K562 (cell line): Measurements from ENCODE around the gene AXIN2. TPM values are rescaled to one million over a fixed set of nuclear protein-coding genes. Genes with fewer than 3 reads are reported as not detected.

ENCODE experiments used
- ETS2 ChIP-seq: IDR thresholded peaks from 2 replicates; pipeline ENCODE4 v1.6.1; 2016; ENCODE audit warnings: borderline replicate concordance, missing genetic modification characterization, mild to moderate bottlenecking, moderate library complexity, missing compliant biosample characterization; ENCODE audit not compliant: poor library complexity, severe bottlenecking
- FOXJ2 ChIP-seq: fragments of 200-800 bp; sonication (Bioruptor generic); IDR thresholded peaks from 2 replicates; pipeline ENCODE4 v1.6.1; 2016; ENCODE audit warnings: missing genetic modification characterization, missing compliant biosample characterization
- HIVEP1 ChIP-seq: fragments of 250-450 bp; sonication (Bioruptor Pico); IDR thresholded peaks from 2 replicates; pipeline ENCODE4 v1.4.0; 2020; ENCODE audit warnings: mild to moderate bottlenecking
- NR4A1 ChIP-seq, 2 experiments: fragments of 250-450 bp in 1 of 2; fragments of 450-650 bp in 1 of 2; sonication (Bioruptor Pico) in 1 of 2; IDR thresholded peaks; 2 replicates each; pipeline versions ENCODE4 v1.4.0 to v1.6.1; 2016 to 2020; ENCODE audit warnings: mild to moderate bottlenecking in 2 of 2, missing compliant biosample characterization in 1 of 2, missing genetic modification characterization in 1 of 2, moderate library complexity in 1 of 2
- OTX1 ChIP-seq: fragments of 450-650 bp; formaldehyde crosslinking; IDR thresholded peaks from 2 replicates; pipeline ENCODE4 v1.4.0; 2022; ENCODE audit warnings: mild to moderate bottlenecking
- POLR3G ChIP-seq: IDR thresholded peaks from 2 replicates; pipeline ENCODE4 v1.6.1; 2011; ENCODE audit not compliant: insufficient read length, insufficient replicate concordance; ENCODE audit errors: extremely low read depth
- SAFB2 ChIP-seq: fragments of 200-400 bp; formaldehyde crosslinking; IDR thresholded peaks from 2 replicates; pipeline ENCODE4 v1.6.1; 2018; ENCODE audit warnings: borderline replicate concordance, low read length, low read depth, moderate library complexity; ENCODE audit not compliant: severe bottlenecking
- TAL1 ChIP-seq: fragments of 450-650 bp; IDR thresholded peaks from 2 replicates; pipeline ENCODE4 v1.6.1; 2016; ENCODE audit warnings: mild to moderate bottlenecking
- ZBTB17 ChIP-seq: fragments of 450-650 bp; formaldehyde crosslinking; IDR thresholded peaks from 2 replicates; pipeline ENCODE4 v1.4.0; 2020; ENCODE audit warnings: mild to moderate bottlenecking
- ZNF282 ChIP-seq: sonication (generic); formaldehyde crosslinking; IDR thresholded peaks from 2 replicates; pipeline ENCODE4 v1.8.1; 2023; ENCODE audit warnings: missing genetic modification reagents
- polyA plus RNA-seq, 8 experiments: library from polyadenylated mRNA; depleted of rRNA in 4 of 8; stranded (reverse) in 5 of 8; unstranded in 3 of 8; fragments of >200 nt; fragmentation: Nextera tagmentation in 2 of 8; fragmentation: Illumina TruSeq in 1 of 8; extraction: Ambion mirVana in 2 of 8; extraction: Trizol in 1 of 8; gene quantifications; 2 replicates each; pipeline versions ENCODE4 v1.2.1 to v1.2.3, GENCODE V29; 2011 to 2014; ENCODE audit warnings: inconsistent platforms in 1 of 8, missing spikeins in 1 of 8
- total RNA-seq, 7 experiments: library from RNA; depleted of rRNA in 6 of 7; stranded (reverse); fragments of >200 nt in 6 of 7; fragmentation: Illumina TruSeq in 2 of 7; extraction: Trizol in 2 of 7; gene quantifications; 2 replicates each; pipeline versions ENCODE4 v1.2.1 to v1.2.3, GENCODE V29; 2011 to 2021; ENCODE audit warnings: low replicate concordance in 1 of 7
- TF ChIP-seq, protein P1 (sequence below): fragments of 200-400 bp; formaldehyde crosslinking; IDR thresholded peaks from 2 replicates; pipeline ENCODE4 v1.6.1; 2017; ENCODE audit warnings: mild to moderate bottlenecking, low read depth, low read length, moderate library complexity

The AXIN2 gene
- total and polyA plus RNA-seq, 9 of the 15 experiments (the other 6 are each of a cell fraction or from before 2014, with no cell fraction given): 0.21 to 3.3 (median 1.2) TPM

DNA sequence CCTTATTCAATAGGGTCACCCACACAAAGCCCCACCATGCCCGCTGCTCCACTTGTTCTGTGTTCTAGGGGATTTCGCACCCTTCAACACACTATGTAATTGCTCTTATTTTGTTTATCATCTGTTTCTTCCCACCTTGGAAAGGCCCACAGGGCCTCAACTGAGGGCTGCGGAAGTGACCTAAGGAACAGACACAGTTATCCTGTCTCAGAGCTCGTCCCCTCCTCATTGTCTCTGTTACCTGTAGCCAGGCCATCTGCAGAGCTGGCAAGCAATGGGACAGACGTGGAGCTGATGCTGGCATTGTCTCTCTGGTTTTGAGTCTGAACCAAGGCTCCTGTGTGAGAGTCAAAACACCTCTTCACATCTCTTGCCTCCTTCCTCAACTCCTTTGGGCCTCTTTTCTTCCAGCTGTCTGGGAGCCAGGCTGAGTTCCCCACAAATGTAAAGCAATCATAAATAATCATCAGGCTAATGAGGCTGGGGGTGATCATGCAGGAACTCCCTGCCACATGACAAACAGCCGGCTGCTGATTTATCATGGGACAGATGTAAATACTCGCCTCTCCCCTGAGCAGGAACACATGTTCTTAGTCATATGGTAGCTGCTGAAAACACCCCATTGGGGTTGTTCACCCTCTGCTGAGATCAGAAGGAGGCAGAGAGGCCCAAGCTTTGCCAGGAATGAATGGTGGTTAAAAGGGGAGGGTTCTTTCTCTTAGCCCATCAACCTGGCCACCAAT lies 71.9 kb downstream of the AXIN2 start (continued):
- no peak for TF ChIP-seq HIVEP1
- no peak for TF ChIP-seq POLR3G
- no peak for TF ChIP-seq FOXJ2 (tag)
- TF ChIP-seq ZBTB17 (CRISPR knock-in tag): no peak
- TF ChIP-seq ZNF282 (CRISPR knock-in tag): no peak
- TF ChIP-seq, protein P1, sequence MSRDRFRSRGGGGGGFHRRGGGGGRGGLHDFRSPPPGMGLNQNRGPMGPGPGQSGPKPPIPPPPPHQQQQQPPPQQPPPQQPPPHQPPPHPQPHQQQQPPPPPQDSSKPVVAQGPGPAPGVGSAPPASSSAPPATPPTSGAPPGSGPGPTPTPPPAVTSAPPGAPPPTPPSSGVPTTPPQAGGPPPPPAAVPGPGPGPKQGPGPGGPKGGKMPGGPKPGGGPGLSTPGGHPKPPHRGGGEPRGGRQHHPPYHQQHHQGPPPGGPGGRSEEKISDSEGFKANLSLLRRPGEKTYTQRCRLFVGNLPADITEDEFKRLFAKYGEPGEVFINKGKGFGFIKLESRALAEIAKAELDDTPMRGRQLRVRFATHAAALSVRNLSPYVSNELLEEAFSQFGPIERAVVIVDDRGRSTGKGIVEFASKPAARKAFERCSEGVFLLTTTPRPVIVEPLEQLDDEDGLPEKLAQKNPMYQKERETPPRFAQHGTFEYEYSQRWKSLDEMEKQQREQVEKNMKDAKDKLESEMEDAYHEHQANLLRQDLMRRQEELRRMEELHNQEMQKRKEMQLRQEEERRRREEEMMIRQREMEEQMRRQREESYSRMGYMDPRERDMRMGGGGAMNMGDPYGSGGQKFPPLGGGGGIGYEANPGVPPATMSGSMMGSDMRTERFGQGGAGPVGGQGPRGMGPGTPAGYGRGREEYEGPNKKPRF: no peak
- no peak for TF ChIP-seq SAFB2
- no peak for TF ChIP-seq TAL1
- TF ChIP-seq OTX1: no peak
- TF ChIP-seq ETS2: no peak
- TF ChIP-seq NR4A1 (CRISPR knock-in tag; IDR thresholded peaks at IDR 0.05): no peak
- TF ChIP-seq NR4A1 (tag; IDR thresholded peaks at IDR 0.05): no peak
- TF ChIP-seq, all 486 proteins: peak for 0
